GM12872 (cell line): ENCODE data around the gene PTPN12.

Experiments used
- TF ChIP-seq, protein P1 (sequence below): IDR thresholded peaks from 3 replicates; pipeline ENCODE4 v1.5.1; 2011; ENCODE audit warnings: low read depth, mild to moderate bottlenecking, low read length, moderate library complexity; ENCODE audit not compliant: insufficient read depth

Gene PTPN12

DNA sequence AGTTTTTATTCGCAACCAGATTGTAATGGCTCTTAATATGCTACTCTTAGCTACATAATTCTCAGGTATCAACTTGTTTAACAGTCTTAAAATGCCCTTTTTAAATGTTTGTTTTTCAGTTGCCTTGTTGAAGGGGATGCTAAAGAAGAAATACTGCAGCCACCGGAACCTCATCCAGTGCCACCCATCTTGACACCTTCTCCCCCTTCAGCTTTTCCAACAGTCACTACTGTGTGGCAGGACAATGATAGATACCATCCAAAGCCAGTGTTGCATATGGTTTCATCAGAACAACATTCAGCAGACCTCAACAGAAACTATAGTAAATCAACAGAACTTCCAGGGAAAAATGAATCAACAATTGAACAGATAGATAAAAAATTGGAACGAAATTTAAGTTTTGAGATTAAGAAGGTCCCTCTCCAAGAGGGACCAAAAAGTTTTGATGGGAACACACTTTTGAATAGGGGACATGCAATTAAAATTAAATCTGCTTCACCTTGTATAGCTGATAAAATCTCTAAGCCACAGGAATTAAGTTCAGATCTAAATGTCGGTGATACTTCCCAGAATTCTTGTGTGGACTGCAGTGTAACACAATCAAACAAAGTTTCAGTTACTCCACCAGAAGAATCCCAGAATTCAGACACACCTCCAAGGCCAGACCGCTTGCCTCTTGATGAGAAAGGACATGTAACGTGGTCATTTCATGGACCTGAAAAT is 89.7 kb downstream of the PTPN12 start:
- TF ChIP-seq, protein P1, sequence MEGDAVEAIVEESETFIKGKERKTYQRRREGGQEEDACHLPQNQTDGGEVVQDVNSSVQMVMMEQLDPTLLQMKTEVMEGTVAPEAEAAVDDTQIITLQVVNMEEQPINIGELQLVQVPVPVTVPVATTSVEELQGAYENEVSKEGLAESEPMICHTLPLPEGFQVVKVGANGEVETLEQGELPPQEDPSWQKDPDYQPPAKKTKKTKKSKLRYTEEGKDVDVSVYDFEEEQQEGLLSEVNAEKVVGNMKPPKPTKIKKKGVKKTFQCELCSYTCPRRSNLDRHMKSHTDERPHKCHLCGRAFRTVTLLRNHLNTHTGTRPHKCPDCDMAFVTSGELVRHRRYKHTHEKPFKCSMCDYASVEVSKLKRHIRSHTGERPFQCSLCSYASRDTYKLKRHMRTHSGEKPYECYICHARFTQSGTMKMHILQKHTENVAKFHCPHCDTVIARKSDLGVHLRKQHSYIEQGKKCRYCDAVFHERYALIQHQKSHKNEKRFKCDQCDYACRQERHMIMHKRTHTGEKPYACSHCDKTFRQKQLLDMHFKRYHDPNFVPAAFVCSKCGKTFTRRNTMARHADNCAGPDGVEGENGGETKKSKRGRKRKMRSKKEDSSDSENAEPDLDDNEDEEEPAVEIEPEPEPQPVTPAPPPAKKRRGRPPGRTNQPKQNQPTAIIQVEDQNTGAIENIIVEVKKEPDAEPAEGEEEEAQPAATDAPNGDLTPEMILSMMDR: no peak

DNA sequence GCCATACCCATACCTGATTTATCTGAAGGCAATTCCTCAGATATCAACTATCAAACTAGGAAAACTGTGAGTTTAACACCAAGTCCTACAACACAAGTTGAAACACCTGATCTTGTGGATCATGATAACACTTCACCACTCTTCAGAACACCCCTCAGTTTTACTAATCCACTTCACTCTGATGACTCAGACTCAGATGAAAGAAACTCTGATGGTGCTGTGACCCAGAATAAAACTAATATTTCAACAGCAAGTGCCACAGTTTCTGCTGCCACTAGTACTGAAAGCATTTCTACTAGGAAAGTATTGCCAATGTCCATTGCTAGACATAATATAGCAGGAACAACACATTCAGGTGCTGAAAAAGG is 90.2 kb downstream of the PTPN12 start:
- TF ChIP-seq, protein P1: no peak

DNA sequence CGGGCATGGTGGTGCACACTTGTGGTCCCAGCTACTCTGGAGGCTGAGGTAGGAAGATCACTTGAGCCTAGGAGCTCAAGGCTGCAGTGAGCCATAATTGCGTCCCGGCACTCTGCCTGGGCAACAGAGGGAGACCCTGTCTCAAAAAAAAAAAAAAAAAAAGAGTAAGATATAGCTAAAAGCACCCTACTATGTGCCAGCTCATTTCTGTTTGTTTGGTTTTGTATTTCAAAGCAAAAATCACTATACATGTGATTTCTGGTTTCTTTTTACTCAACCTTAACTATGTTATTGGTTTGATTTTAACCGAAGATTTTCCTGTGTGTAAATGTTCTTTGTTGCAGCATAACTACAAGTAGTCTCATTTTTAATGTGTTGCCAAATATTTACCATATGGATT is 92.7 kb downstream of the PTPN12 start:
- TF ChIP-seq, protein P1: no peak

DNA sequence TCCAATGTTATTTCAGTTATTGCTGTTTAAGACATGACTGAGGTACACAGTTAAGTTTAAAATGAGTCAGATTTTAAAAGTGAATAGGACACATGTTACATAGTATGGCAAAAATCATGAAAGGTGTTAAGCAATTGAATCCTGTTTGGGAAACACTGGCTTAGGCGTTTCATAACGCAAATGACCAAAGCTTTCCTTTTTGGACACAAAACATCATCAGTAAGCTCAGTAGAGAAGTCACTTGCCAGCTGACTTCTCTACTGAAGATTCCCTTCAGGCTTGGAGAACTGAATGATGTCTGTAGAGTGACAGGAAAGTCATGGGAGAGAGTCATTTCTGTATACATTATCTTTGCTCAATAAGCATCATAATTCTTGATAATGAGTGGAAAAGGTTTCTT is 94.7 kb downstream of the PTPN12 start:
- TF ChIP-seq, protein P1: no peak

DNA sequence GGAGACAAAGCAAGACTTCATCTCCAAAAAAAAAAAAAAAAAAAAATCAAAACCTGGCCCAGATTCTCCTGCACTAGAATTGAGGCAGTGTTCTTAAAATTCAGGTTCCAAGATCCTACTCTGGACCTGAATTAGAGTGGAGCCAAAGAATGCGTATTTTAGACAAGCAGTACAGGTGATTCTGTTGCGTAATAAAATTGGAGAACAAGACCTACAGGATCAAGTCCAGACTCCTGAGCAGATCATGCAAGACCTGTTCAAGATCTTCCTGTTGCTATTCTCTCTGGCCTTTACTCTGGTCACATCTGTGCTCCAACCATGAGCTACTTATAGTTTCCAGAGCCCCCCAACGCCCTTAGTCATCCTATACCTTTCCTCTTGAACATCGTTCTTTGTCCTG is 107.7 kb downstream of the PTPN12 start:
- TF ChIP-seq, protein P1: no peak

DNA sequence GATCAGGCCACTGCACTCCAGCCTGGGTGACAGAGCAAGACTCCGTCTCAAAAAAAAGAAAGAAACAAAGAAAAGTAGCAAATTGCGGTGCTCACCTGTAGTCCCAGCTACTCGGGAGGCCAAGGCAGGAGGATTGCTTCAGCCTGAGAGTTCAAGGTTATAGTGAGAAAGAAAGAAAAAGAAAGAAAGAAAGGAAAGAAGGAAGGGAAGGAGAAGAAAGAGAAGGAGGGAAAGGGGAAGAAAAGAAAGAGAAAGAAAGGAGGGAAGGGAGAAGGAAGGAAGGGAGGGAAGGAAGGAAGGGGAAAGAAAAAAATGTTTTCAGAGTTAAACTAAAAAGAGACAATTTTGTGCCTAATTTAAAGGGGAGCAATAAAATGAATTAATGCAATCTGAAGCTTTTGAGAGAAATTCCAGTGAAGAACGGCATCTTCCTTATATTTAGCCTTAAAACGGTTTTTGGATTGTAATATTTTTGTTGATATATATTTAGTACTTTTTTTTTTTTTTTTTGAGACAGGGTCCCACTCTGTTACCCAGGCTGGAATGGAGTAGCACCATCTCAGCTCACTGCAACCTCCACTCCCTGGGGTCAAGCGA is 111.7 kb downstream of the PTPN12 start:
- TF ChIP-seq, protein P1: no peak

DNA sequence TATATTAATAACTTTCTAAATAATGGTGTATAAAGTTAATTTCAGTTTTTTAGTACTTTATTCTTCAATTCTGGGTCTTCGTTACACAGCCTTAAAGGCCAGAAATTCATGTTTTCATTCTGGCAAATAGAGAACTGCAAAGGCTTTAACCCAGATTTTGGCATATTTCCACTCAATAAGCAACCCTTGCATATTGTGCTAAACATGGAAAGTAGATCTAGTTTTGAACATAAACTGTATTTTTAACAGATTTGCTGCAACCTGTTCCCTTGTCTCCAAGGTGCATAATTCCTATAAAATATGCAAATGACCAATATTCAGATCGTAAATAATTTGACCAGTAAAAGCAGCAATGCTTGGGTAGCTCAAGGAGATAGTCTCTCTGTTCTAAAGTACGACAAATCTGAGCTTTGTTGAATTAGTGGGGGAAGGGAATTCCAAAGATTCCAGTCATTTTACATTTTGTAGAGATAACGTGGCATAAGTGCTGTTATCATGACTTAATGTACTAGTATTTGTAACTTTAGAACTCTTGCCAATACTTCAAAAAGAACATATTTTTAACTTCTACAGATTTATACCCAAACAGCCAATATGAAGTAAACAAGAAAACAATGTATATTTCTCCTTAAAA is 112.7 kb downstream of the PTPN12 start:
- TF ChIP-seq, protein P1: no peak
